Measurements from ENCODE around the gene RPS16.

- TF ChIP-seq ZNF311 (tag by site-specific recombination; IDR thresholded peaks at IDR 0.05; ENCODE audit: borderline replicate concordance) (no peak), ZNF596 (tag by site-specific recombination; IDR thresholded peaks at IDR 0.05) (no peak), ZNF214 (tag by site-specific recombination; IDR thresholded peaks at IDR 0.05; ENCODE audit: borderline replicate concordance) (no peak), KLF17 (tag by site-specific recombination; IDR thresholded peaks at IDR 0.05) (no peak), ZNF580 (tag by site-specific recombination; IDR thresholded peaks at IDR 0.05) (no peak), TRIM28 (IDR thresholded peaks at IDR 0.05; ENCODE audit: borderline replicate concordance, low read length) (no peak), HOXA7 (CRISPR knock-in tag; IDR thresholded peaks at IDR 0.05; ENCODE audit: borderline replicate concordance) (no peak)
- TF ChIP-seq, protein P1, sequence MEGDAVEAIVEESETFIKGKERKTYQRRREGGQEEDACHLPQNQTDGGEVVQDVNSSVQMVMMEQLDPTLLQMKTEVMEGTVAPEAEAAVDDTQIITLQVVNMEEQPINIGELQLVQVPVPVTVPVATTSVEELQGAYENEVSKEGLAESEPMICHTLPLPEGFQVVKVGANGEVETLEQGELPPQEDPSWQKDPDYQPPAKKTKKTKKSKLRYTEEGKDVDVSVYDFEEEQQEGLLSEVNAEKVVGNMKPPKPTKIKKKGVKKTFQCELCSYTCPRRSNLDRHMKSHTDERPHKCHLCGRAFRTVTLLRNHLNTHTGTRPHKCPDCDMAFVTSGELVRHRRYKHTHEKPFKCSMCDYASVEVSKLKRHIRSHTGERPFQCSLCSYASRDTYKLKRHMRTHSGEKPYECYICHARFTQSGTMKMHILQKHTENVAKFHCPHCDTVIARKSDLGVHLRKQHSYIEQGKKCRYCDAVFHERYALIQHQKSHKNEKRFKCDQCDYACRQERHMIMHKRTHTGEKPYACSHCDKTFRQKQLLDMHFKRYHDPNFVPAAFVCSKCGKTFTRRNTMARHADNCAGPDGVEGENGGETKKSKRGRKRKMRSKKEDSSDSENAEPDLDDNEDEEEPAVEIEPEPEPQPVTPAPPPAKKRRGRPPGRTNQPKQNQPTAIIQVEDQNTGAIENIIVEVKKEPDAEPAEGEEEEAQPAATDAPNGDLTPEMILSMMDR (tag by site-specific recombination; IDR thresholded peaks at IDR 0.05), result no peak
Observed at GRCh38 chr19:39401549-39402345, 34.0 kb downstream of the RPS16 start.
